NCI-H1105 (cell line): ENCODE results near the gene YWHAE.
"Not testable (repeated sequence)": the region's sequence is repeated elsewhere in the genome, so short reads cannot be mapped to it uniquely, and the experiment has no call there.

ENCODE experiments used
- DNase-seq: peaks from one replicate; lab custom pipeline; 2025; lab: John Stamatoyannopoulos, UW

Gene YWHAE

DNA sequence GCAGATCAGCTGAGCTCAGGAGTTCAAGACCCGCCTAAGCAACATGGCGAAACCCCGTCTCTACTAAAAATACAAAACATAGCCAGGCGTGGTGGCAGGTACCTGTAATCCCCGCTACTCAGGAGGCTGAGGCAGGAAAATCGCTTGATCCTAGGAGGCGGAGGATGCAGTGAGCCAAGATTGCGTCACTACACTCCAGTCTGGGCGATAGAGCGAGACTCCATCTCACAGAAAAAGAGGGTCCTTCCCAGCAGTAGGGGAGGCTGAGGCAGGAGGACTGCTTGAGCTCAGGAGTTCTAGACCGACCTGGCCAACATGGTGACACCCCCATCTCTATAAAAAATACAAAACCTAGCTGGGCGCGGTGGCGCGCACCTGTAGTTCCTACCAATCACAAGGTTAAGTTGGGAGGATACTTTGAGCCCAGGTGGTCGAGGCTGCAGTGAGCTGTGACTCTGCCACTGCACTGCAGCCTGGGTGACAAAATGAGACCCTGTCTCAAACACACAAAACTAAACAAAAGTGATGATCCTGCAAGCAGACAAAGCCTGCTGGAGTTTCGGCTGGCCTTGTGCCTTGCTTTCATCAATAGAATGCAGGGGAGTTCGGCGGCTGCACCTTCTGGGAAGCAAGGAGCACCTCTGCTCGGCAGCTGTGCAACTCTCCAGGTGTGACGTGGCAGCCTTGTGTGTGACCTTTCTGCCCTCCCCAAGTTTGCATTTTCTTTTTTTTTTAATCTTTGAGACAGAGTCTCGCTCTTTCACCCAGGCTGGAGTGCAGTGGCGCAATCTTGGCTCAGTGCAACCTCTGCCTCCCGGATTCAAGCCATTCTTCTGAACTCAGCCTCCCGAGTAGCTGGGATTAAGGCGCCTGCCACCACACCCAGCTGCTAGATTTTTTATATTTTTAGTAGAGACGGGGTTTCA lies 12.4 kb upstream of the YWHAE start:
- DNase-seq = no peak

DNA sequence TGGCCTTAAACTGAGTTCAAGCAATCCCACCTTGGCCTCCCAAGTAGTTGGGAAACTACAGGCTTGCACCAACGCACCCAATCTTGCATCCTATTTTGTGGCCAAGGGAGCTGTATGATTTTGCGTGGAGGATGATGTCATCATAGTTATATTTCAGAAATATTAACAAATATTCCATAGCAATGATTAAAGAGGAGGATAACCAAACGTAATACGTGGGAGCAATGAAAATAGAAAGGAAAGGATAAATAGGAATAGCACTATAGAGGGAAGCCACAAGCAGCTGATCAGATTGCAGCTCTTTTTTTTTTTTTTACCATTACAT lies 2.2 kb upstream of the YWHAE start:
- DNase-seq = no peak

DNA sequence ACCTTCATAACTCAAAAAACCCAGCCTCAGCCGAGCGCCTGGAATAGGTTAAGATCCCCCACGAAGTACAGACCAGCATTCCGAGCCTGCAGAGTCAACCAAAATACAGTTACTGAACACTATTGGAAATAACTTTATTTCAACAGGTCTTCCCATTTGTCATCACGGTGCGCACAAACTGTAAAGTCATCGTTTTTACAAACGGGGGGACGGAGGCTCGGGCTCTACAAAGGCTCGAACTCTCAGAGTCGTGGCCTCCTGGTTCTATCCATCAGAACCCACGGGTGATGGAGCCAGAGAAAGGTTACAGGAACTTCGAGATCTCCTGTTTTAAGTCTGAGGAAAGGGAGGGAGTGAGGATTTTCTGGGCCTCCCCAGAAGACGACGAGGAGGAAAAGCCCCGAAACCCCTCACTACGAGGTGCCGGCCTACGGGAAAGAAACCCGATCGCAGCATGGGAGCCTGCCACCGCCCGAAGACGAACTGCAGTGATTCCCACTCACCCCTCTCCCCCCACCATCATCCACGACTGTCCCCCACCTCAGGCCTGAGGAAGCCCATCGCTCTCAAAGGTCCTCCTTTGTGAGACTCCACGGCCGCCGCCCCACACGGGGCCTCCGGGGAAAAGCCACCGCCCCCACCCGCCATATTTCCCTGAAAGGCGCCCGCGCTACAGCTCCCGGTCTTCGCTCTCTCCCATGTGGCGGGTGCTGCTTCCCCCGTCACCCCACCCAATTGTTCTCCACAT lies 917 bp downstream of the YWHAE start:
- no peak for DNase-seq

DNA sequence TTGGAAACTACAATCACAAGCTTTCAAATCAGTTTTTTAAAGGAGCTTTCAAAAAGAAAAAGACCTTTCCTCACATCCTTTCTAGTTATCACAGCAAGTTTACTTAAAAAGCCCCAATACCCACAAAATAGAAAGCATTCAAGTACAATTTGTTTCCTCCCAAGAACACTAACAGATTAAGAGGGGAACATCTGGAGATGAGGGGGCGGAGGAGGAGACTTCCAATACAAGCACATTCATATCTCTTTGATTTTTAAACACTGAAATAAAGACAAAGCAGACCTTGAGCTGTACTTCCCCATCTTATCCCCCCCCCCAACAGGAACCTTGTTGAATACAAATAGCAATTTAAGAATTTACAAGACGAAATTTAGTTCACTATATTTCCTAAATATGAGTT lies 2.0 kb downstream of the YWHAE start:
- DNase-seq = no peak

DNA sequence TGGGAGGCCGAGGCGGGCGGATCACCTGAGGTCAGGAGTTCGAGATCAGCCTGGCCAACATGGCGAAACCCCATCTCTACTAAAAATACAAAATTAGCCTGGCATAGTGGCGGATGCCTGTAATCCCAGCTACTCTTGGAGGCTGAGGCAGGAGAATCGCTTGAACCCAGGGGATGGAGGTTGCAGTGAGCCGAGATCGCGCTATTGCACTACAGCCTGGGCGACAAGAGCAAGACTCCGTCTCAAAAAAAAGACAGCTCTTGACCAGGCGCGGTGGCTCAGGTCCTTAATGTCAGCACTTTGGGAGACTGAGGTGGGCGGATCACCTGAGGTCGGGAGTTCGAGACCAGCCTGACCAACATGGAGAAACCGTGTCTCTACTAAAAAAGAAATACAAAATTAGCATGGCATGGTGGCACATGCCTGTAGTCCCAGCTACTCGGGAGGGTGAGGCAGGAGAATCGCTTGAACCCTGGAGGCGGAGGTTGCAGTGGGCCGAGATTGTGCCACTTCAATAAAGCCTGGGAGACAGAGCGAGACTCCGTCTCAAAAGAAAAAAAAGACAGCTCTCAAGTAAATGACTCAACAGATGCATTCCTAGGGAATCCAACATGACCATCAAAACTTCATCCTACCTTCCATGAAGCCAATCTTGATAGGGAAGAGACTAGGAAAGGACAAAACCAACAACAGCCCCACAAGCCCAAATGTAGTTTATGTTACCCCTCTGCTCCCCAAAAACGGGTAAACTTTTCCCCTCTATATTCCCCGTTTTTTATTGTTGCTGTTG lies 4.0 kb downstream of the YWHAE start:
- DNase-seq = not testable (repeated sequence)

DNA sequence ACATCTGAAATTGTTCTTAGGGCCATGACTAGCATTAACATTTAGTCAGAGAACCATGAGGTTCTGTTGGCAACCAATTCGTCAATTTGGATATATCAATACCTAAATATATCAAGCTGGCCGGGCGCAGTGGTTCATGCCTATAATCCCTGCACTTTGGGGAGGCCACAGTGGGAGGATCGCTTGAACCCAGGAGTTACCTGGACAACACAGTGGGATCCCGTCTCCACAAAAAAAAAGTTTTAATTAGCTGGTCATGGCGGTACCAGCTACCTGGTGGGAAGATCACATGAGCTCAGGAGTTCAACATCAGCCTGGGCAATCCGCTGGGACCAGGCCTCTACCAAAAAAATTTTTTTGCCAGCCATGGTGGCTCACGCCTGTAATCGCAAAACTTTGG lies 8.4 kb downstream of the YWHAE start:
- DNase-seq = no peak

DNA sequence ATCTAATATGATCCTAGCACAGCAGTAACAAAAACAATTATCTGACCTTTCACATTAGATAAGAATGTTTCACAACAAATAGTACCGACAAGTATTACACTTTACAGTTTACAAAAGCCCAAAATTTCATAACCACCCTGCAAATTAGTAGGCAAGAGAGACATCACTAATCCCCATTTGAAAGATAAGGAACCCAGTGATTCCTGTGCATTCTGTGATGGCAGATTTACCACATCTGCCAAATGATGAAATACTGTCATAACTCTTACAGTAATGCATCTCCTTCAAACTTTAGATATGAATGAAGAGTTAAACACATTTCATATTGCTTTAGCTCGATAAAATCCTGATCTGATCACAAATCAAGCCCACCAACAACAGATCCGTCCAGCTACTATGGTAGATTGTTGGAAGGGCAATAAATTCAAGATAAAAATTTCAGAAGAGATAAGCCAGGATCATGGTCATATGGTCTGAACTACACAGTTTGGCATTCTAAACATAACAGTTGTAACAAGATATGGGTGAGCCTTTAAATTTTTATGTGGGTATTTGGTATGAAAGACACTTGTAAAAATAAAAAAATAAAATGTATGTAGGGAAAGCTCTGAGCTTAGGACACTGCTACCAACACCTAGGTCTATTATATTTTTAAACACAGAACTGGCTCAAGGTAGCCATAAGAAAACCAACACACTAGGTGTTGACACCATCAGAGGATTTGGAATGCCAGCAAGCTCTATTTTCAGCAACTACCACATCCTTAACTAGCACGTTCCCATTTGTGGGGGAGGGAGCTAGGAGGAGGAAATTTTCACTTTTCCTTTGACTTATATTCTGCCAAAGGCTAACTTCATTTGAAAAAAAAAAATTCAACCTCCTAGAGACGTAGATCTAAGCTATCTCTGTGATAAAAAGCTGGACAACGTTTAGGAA lies 9.3 kb downstream of the YWHAE start:
- no peak for DNase-seq

DNA sequence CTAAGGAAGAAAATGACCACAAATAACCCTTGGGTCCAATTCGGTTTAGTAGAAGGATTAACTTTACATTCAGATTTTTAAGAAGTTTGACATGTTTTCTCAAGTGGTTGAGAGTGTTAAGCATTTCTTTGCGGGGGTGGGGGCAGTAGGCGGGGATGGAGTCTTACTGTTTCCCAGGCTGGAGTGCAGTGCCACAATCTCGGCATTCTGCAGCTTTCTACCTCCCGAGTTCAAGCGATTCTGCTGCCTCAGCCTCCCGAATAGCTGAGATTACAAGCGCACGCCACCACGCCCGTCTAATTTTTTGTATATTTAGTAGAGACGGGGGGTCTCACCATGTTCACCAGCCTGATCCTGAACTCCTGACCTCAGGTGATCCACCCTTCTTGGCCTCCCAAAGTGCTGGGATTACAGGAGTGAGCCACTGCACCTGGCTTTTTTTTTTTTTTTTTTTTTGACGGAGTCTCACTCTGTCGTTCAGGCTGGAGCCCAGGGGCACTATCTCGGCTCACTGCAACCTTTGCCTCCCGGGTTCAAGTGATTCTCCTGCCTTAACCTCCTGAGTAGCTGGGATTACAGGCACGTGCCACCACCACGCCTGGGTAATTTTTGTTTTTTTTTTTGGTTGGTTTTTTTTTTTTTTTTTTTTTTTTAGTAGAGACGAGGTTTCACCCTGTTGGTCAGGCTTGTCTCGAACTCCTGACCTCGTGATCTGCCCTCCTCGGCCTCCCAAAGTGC lies 12.4 kb downstream of the YWHAE start:
- DNase-seq = not testable (repeated sequence)

DNA sequence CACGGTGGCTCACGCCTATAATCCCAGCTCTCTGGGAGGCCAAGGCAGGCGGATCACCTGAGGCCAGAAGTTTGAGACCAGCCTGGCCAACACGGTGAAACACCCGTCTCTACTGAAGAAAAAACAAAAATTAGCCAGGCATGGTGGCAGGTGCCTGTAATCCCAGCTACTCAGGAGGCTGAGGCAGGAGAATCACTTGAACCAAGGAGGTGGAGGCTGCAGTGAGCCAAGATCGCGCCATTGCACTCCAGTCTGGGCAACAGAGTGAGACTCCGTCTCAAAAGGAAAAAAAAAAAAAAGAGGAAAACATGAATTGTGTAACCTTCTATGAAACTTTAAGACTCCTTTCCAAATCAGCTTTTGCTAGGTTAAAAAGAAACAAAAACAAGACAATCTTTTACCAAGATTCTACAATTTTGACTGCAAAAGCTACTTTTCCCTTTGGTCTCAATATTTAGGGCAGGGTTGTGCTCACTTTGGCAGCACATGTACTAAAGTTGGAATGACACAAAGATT lies 13.3 kb downstream of the YWHAE start:
- DNase-seq = not testable (repeated sequence)

DNA sequence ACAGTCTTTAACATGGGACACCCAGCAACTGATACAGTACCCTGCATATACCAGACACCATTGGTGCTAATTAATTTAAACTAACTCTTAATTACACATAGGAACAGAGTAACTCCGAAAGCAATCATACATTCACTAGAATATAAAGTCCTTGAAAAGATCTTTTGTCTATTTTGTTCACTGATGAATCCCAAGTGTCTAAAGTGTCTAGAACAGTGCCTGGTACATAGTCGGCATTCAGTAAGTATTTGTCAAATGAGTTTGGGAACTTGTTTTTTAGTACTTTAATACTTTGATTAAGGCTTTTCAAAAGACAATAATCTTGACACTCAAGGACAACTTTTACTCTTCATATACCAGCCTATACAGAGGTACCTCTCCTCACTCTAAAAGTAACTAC lies 13.8 kb downstream of the YWHAE start:
- no peak for DNase-seq

DNA sequence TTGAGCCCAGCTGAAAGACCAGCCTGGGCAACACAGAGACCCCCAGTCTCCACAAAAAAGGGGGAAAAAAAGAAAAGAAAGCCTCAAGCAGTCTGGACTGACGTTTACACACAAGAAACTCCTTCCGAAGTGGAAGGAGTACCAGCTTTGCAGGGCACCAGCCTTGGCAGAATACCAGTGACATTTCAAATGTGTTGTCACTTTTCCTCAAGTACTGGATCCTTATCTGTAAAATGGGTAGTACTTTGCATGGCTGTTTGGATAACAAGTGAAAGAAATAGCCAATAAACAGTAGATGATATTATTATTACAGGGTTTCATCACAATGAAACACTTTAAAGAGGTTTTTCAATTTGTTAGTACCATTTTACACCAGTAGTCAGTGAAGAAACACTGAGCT lies 14.2 kb downstream of the YWHAE start:
- DNase-seq = no peak

DNA sequence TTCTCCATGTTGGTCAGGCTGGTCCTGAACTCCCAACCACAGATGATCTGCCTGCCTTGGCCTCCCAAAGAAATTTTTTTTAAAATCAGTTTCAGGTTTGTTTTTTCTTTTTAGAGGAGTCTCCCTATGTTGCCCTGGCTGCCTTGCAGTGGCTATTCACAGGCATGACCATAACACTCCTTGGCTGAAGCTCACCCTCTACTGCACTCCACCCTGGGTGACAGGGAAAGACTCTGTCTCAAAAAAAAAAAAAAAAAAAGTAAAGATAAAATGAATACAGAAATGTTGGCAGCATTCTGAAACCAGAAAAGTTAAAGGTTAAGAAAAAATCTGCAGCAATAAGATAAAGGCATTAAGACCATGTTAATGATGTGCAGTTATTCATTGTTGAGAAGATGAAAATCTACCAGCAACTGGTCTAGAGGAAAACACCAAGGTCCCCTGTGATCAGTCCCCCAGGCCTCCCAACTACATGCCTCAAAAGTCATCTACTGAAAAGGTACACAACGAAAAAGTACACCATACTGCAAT lies 15.1 kb downstream of the YWHAE start:
- no peak for DNase-seq

DNA sequence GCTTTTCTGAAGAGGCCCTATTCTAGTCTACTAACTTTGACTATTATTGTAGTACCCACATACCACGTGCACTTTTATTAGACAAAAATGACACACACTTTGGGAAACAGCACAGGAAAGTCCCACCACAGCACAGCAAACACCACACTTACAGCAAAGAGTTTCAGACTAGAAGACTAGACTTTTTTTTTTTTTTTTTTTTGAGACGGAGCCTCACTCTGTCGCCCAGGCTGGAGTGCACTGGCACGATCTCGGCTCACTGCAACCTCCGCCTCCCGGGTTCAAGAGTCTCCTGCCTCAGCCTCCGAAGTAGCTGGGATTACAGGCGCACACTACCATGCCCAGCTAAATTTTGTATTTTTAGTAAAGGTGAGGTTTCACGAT lies 20.1 kb downstream of the YWHAE start:
- DNase-seq = no peak

DNA sequence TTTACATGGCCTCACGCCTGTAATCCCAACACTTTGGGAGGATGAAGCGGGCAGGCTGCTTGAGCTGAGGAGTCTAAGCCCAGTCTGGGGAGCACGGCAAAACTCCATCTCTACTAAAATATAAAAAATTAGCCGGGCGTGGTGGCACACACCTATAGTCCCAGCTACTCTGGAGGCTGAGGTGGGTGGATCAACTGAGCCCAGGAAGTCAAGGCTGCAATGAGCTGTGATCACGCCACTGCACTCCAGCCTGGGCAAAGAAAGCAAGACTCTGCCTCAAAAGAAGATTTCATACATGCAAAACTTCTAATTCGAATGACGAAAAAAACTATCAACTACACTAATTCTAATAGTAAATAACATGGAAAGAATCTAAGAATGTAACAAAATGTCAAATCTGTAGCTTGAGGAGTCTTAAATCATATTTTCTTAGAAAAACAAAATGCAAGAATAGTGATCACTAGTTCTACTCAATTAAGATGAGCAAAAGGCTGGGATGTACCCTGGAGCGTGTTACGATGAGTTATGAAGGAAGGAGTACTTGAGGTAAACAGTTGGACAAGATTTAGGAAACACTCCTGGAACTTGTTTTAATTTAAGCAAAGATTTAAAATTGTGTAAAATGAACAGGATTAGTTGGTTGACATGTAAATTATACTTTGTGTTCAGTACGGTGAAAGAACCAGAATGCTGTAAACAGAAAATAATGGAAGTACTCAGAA lies 20.7 kb downstream of the YWHAE start:
- no peak for DNase-seq

DNA sequence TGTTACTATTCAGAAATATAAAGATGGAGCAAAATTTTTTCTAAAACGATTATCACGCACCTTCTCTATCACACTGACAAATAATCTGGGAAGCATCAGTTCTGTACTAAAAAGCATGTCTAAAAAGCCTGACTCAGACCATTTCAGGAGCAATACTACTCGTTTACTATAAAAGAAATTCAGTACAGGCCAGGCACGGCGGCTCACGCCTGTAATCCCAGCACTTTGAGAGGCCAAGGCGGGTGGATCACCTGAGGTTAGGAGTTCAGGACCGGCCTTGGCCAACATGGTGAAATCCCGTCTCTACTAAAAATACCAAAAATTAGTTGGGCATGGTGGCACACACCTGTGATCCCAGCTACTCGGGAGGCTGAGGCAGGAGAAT lies 21.6 kb downstream of the YWHAE start:
- DNase-seq = not testable (repeated sequence)

DNA sequence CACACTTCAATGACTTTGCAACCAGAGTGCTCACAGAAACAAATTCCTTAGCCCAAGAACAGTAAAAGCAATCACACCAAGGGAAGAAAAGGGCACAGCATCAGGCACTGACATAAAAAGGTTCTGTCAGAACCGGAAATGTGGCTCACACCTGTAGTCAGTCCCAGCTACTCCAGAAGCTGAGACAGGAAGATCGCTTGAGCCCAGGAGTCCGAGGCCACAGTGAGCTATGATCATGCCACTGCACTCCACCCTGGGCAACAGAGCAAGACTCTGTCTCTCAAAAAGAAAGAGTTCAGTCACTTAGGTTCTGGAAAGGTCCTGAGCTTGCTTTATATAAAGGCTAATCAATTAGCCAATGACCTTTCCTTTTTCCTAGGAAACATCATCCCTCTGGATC lies 22.7 kb downstream of the YWHAE start:
- DNase-seq = no peak

DNA sequence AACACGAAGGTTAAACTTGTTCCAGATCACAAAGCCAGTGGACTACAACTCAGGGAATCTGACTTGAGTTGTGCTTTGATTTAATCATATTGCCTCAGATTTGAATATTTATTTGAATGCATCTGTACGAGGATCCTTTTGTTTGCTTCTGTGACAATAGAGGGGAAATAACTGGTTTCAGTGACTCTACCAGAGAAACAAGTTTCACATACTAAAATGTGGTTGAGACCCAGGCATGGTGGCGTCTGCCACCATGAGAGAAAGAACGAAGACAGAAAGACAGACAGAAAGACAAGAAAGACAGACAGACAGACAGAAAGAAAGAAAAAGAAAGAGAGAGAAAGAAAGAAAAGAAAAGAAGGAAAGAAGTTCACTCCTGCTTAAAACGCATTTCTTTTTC lies 24.0 kb downstream of the YWHAE start:
- no peak for DNase-seq

DNA sequence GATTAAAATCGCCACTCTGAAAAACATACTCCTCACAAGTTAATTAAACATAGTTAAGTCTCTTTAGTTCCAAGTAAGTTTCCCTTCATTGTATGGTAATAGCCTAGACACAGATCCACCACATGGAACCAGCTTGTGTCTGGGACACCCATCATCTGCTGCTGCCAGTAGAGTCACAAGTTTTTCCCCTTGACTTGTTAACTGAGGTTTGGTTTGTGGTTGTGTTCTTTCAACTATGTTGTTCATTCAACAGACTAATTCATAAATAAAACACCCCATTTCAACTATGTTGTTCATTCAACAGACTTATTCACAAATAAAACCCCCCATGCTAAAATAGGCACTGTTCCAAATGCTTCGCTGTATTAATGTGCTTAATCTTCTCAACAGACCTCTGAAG lies 24.4 kb downstream of the YWHAE start:
- DNase-seq = no peak

DNA sequence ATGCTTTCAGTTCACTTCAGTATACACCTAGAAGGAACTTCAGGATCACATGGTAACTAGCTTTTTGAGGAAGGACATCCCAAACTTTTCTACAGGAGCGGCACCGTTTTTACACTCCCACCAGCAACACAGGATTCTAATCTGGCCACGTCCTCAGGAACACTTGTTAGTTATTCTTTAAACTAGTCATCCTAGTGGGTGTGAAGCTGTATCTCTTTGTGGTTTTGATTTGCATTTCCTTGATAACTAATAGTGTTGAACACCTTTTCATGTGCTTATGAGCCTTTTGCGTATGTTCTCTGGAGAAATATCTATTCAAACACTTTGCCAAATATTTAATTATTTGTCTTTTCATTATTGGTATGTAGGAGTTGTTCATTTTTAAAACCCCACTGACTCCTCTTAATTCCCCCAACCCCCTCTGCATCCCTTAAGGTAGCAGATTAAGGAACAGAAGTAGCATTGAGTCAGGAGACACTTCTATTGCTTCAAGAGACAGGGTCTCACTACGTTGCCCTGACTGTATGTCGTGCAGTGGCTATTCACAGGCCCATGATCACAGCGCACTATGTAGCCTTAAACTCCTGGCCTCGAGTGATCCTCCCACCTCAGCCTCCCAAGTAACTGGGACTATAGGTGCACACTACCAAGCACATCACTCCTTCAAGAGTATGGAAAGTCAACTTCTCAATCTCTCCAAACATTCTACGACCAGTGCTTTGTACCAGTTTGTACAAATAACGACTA lies 25.4 kb downstream of the YWHAE start:
- no peak for DNase-seq
